ENCODE data around the gene TUBGCP3.

- TF ChIP-seq POLR2A (IDR thresholded peaks at IDR 0.05) (no peak), CTCF (IDR thresholded peaks at IDR 0.05) (no peak), EP300 (IDR thresholded peaks at IDR 0.05) (no peak)
Measured at GRCh38 chr13:112509190-112509589, 78.8 kb downstream of the TUBGCP3 start.

Data from tibial nerve (tissue), 4 donors.